ENCODE results near the gene OSBPL10.

The OSBPL10 gene

DNA sequence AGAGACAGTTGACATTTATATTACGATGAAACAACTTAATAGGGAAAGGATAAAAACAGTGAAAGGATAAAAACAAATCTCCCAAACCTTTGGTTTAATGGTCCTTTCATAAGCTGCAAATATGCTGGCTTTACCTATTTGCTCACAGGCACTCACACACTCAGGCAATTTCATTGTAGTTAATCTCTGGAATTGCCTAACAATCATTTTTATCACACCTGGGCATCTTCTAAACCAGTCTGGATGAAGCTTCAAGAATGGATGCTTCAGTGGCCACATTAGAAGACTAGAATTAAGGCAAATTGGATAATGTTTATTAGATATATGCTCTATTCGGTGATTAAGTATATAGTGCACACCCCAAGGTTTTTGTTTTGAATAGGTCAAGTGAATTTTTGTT is 13.5 kb downstream of the OSBPL10 start:
- TF ChIP-seq, protein P1, sequence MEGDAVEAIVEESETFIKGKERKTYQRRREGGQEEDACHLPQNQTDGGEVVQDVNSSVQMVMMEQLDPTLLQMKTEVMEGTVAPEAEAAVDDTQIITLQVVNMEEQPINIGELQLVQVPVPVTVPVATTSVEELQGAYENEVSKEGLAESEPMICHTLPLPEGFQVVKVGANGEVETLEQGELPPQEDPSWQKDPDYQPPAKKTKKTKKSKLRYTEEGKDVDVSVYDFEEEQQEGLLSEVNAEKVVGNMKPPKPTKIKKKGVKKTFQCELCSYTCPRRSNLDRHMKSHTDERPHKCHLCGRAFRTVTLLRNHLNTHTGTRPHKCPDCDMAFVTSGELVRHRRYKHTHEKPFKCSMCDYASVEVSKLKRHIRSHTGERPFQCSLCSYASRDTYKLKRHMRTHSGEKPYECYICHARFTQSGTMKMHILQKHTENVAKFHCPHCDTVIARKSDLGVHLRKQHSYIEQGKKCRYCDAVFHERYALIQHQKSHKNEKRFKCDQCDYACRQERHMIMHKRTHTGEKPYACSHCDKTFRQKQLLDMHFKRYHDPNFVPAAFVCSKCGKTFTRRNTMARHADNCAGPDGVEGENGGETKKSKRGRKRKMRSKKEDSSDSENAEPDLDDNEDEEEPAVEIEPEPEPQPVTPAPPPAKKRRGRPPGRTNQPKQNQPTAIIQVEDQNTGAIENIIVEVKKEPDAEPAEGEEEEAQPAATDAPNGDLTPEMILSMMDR (IDR thresholded peaks at IDR 0.05; ENCODE audit: low read depth, low read length) = no peak

DNA sequence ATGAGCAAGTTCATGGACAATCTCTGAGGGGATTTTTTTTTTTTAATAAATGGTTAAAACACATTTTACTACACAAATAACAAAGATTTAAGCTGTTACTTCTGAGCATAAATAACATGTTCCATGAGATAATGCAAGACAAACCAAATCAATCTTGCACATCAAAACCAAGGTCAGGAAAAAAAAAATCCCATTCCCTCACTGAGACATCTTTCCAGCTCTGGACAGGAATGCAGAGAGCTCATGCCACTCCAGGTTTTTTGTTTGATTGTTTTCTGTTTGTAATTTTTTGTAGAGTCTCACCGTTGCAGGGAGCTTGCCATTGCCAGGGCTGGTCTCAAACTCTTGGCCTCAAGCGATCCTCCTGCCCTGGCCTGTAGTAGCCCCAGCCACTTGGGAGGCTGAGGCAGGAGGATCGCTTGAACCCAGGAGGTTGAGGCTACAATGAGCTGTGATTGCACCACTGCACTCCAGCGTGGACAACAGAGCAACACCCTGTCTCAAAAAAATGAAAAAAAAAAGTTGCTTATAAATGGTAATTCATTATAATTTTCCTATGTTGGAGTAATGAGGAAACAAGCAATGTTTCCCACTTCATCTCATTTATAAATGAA is 14.0 kb downstream of the OSBPL10 start:
- TF ChIP-seq, protein P1 (IDR thresholded peaks at IDR 0.05; ENCODE audit: low read depth, low read length) = no peak
- H3K4me3 ChIP-seq (ENCODE audit: low read depth, low read length) = no peak overlapping the region

More for the DNA sequence above, 13.5 kb downstream of the OSBPL10 start:
- no peak overlapping the region for H3K4me3 ChIP-seq (ENCODE audit: low read depth, low read length)

DNA sequence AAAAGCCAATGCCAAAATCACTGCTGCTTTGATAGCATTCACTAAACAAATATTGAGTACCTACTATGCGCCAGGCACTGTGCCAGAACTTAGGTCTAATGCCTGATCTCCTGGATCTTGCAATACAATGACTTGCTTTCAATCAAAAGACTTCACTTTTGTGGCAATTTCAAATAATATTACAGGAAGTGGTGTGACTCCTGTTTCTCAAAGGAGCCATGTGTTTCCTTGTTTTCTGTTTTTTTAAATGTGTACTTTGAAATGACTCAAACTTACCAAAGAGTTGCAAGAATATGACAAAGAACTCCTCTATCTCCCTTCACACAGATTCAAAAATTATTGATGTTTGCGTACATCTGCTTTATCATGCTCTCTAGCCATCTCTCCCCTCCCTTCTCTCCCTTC is 18.3 kb downstream of the OSBPL10 start:
- TF ChIP-seq, protein P1 (IDR thresholded peaks at IDR 0.05; ENCODE audit: low read depth, low read length) = no peak
- no peak overlapping the region for H3K4me3 ChIP-seq (ENCODE audit: low read depth, low read length)

DNA sequence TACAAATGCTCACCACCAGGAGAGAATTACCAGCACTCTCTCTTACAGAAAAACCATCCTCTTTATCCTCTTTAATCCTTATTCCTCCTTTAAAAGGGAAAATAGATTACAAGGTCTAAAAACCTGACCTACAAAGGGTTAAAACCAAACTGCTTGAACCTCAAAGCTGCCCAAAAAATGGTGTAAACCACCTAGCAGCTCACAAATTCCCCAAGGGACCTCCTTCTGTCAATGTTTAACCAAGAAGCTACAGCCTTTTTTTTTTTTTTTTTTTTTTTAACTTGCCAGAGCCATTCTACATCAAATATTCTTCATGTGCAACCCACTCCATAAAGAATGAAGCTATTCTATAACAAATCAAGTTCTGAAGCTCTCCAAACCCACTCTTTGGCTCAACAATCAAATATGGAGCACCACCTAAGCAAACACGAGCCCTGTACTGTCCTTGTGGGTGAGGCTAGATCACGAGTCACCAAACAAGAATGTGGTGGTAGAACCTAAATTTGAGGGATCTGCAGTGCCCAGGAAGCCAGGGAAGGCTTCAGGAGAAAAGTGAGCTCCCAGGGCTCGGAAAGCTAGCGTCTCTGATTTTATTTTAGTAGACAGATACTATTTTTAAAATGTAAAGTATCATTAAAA is 20.1 kb downstream of the OSBPL10 start:
- H3K4me3 ChIP-seq (ENCODE audit: low read depth, low read length) = no peak overlapping the region
- TF ChIP-seq, protein P1 (IDR thresholded peaks at IDR 0.05; ENCODE audit: low read depth, low read length) = no peak

DNA sequence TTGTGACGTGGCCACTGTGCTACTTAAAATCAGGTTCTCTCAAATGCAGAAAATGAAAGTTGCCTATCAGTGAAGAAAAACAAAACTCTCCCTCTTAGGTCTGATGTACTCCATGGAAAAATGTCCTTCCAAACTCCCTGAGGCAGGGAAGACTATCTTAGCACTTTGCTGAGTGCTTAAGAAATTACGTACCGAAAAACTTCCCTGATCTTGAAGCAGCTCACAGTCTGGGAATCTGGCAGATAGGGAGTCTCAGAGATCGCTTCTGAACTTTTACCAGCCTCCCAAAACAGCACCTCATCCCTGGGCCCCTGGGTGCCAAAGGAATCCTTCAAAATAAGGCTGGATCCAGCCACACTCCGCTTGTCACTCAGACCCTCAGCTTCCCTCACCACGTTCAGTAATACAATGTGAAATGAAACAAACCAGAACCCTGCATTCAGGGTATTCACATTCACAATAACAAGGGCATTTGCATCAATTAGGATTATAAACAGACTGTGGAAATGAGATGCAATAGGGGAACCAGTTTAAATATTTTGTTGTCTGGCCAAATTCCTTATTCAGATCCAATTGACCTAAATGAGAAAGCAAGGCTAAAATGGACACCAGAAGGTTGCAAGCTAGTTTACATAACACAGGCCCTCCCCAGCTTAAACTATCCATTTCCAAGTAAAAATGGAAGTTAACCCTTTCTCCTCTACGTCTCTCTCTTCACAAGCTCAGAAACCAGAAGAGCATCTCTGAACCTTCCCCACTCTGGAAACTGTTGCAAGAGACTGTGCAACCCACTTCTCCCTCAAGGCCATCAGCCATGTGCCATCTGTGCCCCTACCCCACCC is 20.9 kb downstream of the OSBPL10 start:
- TF ChIP-seq, protein P1 (IDR thresholded peaks at IDR 0.05; ENCODE audit: low read depth, low read length) = no peak
- peak overlapping the region; percentile 32 for H3K4me3 ChIP-seq (ENCODE audit: low read depth, low read length)

DNA sequence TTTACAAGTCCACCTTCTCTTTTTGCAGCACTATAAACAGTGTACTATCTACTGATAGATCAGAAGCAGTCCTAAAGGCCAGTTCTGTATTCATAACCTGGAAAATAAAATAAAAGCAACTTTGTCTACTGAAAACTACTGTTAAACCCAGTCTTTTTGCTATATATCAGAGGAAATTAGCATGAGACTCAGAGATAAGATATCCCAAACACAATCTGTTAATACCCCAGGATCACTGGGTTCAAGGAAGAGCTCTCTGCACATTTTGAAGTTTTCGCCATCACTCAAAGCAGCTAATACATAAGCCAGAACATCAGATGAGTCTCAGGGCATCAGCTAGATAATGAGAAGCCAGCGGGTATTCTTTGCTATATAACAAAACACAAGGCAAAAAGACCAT is 21.8 kb downstream of the OSBPL10 start:
- no peak overlapping the region; the same call in 1 of the 2 replicates for H3K4me3 ChIP-seq (ENCODE audit: low read depth, low read length)
- TF ChIP-seq, protein P1 (IDR thresholded peaks at IDR 0.05; ENCODE audit: low read depth, low read length) = no peak
